A673 (cell line): ENCODE data around the gene WDR82. TPM values are rescaled to one million over a fixed set of nuclear protein-coding genes. Genes with fewer than 3 reads are reported as not detected.

ENCODE experiments used
- BruUV-seq: library from RNA; stranded (reverse); fragments of 400-500 nt; replicated peaks from 2 replicates; lab custom pipeline; 2021; lab: Mats Ljungman, UMichigan
- CTCF ChIA-PET: fragments of 300-600 bp; sonication (Branson Sonifier 250); formaldehyde crosslinking; loops from one replicate; lab custom pipeline; 2022; ENCODE audit warnings: antibody characterized with exemption; lab: Charles Lee
- POLR2A ChIA-PET: fragments of 300-600 bp; sonication (Branson Sonifier 250); formaldehyde crosslinking; loops from one replicate; lab custom pipeline; 2022; ENCODE audit warnings: antibody characterized with exemption; ENCODE audit not compliant: low non-redundant PET; lab: Charles Lee
- DNase-seq: peaks from one replicate; pipeline ENCODE4 v3.0.0-alpha.2; 2015; ENCODE audit warnings: low spot score
- H3K27ac ChIP-seq: fragments of 200-600 bp; sonication (generic); 2 replicates; pipeline ENCODE4 v1.5.1; 2016; ENCODE audit warnings: mixed run types, low read depth, mild to moderate bottlenecking, mixed read lengths, antibody characterized with exemption, low read length; ENCODE audit not compliant: poor library complexity, severe bottlenecking
- H3K27me3 ChIP-seq: fragments of 200-600 bp; sonication (generic); replicated peaks from 2 replicates; pipeline ENCODE4 v1.6.1; 2017; ENCODE audit warnings: mixed run types, low read depth, mild to moderate bottlenecking, mixed read lengths, antibody characterized with exemption, low read length; ENCODE audit not compliant: insufficient read depth, poor library complexity
- H3K36me3 ChIP-seq: fragments of 200-600 bp; sonication (generic); 2 replicates; pipeline ENCODE4 v1.6.1; 2016; ENCODE audit warnings: mixed run types, mild to moderate bottlenecking, mixed read lengths, antibody characterized with exemption, low read length; ENCODE audit not compliant: insufficient read depth, poor library complexity, severe bottlenecking
- H3K4me1 ChIP-seq: fragments of 200-600 bp; sonication (generic); 2 replicates; pipeline ENCODE4 v1.6.1; 2017; ENCODE audit warnings: mixed run types, mild to moderate bottlenecking, mixed read lengths, antibody characterized with exemption, low read length; ENCODE audit not compliant: insufficient read depth, poor library complexity, severe bottlenecking
- H3K4me3 ChIP-seq: fragments of 200-600 bp; sonication (generic); 2 replicates; pipeline ENCODE4 v1.5.1; 2016; ENCODE audit warnings: low read depth, mixed run types, mild to moderate bottlenecking, mixed read lengths, low read length; ENCODE audit not compliant: poor library complexity, severe bottlenecking
- H3K9me3 ChIP-seq: fragments of 200-600 bp; sonication (generic); 2 replicates; pipeline ENCODE4 v1.6.1; 2016; ENCODE audit warnings: mixed run types, low read depth, mild to moderate bottlenecking, mixed read lengths, antibody characterized with exemption, low read length; ENCODE audit not compliant: poor library complexity, severe bottlenecking
- EZH2 ChIP-seq: fragments of 200-600 bp; sonication (generic); IDR thresholded peaks from 2 replicates; pipeline ENCODE4 v1.6.1; 2017; ENCODE audit warnings: borderline replicate concordance, low read depth, mild to moderate bottlenecking, mixed read lengths, antibody characterized with exemption, low read length; ENCODE audit not compliant: poor library complexity, severe bottlenecking
- intact Hi-C: fragments of 100-400 bp; cut with micrococcal nuclease; formaldehyde crosslinking; loops from one replicate; pipeline ENCODE4 v1.10.0; 2022; ENCODE audit not compliant: unreplicated experiment
- total RNA-seq: library from RNA; stranded (reverse); gene quantifications from 2 replicates; pipeline ENCODE4 v1.2.3, GENCODE V29; 2021
- TF ChIP-seq, protein P1 (sequence below): fragments of 300-800, 200-600 bp; sonication (generic); conservative IDR thresholded peaks from 2 replicates; pipeline ENCODE4 v1.5.1; 2017; ENCODE audit warnings: low read depth, mild to moderate bottlenecking, antibody characterized with exemption, low read length, moderate library complexity, mixed read lengths

Gene WDR82
- total RNA-seq, 1 experiment from 2014 or later: 54.3 TPM

DNA sequence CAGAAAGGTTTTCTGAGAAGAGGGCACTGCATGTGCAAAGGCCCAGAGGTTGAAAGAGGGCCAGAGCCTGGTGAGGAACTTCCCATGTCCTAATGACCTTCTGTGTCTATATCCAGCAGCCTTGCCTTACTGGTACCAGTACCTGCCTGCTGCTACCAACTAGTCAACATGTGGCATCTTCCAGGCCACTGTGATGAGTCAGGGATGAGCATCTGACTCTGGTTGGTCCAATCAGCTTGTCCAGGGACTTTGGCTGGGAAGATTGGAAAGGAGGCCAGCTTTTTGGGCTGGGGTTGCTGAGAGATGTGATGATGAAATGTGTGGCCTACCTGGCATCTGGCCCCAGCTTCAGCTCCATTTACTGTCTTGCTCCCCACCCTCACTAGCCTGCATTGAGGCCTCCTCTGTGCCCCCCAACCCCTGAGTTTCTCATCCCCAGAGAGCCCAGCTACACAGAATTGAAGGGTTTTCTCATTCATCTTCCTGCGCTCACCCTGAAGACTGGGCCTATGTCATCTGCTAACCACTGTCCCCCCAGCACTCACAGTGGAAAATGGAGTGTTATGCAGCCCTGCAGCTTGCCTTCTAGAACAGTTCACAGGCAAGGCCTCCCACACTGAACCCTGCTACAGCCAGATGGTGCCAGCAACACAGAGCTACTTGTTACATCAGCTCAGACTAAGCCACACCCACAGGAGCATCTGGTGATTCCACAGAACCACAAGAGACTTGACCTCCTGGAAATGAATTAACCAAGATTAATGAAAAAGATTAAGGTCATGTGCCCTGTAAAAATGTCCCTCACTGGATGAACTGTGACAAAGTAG, 38.2 kb downstream of the WDR82 start:
- no peaks in the 10 kb centered on the region for H3K9me3 ChIP-seq
- no peaks in the 10 kb centered on the region for H3K27me3 ChIP-seq
- no peak for TF ChIP-seq EZH2
- TF ChIP-seq, protein P1, sequence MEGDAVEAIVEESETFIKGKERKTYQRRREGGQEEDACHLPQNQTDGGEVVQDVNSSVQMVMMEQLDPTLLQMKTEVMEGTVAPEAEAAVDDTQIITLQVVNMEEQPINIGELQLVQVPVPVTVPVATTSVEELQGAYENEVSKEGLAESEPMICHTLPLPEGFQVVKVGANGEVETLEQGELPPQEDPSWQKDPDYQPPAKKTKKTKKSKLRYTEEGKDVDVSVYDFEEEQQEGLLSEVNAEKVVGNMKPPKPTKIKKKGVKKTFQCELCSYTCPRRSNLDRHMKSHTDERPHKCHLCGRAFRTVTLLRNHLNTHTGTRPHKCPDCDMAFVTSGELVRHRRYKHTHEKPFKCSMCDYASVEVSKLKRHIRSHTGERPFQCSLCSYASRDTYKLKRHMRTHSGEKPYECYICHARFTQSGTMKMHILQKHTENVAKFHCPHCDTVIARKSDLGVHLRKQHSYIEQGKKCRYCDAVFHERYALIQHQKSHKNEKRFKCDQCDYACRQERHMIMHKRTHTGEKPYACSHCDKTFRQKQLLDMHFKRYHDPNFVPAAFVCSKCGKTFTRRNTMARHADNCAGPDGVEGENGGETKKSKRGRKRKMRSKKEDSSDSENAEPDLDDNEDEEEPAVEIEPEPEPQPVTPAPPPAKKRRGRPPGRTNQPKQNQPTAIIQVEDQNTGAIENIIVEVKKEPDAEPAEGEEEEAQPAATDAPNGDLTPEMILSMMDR: no peak
- DNase-seq: peak; percentile 47
- no TSS peak for BruUV-seq
- peaks cover 12% of the 10 kb centered on the region for H3K4me1 ChIP-seq
- CTCF ChIA-PET: interaction anchor here (0.5 kb wide), 1 partner anchor 121 kb away, joined by 4 read pairs; no protein-coding TSS in a partner anchor
- intact Hi-C loops: loop anchor here (5.0 kb wide), 1 partner anchor 37 kb away; the partner anchor contains the start of gene WDR82
- POLR2A ChIA-PET: no interaction called here
- H3K36me3 ChIP-seq: no peaks in the 10 kb centered on the region
- H3K27ac ChIP-seq: peak overlapping the region; percentile 75
- H3K4me3 ChIP-seq: peak overlapping the region; percentile 75

DNA sequence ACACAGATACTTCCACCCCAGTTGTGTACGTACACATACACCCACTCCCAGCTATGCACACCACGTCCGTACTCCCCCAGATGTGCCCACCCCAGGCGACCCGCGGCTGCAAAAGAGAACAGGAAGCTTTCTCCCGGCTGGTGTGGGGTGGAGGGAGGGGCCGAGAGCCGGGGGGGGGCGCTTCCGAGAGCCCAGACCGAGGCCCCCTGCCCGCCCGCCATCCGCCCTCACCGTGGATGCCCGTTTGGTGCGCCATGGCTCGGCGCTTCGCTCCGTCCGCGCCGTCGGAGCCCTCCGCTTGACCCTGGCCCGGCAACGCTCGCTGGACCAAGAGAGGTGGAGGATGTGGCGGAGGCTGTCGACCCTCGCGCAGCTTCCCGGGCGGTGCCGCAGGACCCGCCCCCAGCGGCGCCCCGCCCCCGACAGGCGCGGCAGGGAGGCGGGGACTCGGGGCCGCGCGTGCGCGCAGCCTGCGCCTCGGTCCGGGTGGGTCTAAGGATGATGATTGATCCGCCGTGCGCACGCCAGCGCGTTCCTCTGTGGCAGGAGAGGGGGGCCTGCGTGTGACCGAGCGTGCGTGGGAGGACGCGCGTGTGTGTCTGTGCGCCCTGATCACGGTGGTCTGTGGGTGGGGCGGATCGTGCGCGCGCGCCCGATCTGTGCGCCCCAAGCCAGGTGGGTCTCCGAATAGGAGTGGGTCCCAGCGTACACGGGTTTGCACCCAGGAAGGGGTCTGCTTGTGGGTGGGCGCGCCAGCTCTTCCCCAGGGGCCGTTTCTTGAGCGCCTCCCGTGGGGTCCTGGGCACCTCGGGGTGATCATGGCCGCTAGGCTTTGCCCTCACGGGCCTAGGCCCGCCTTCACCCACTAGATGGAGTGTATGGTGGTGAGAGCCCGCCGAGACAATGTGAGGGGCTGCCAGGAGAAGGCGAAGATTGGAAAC, 39.4 kb downstream of the WDR82 start, which contains the start of gene TWF2:
Gene TWF2 (minus strand): TSS at position 398 of the 941 bp plus-strand sequence. CDS start 142 bp downstream, at position 256.
- H3K4me1 ChIP-seq: peaks cover 12% of the 10 kb centered on the region
- H3K4me3 ChIP-seq: peak within 1 kb of the TSS; percentile 75
- BruUV-seq: TSS peak; percentile 91
- CTCF ChIA-PET: interaction anchor here (0.6 to 1.0 kb wide), 3 partner anchors 19 to 161 kb away, joined by 4 to 9 read pairs (median 5); no protein-coding TSS in a partner anchor
- H3K27ac ChIP-seq: peak within 1 kb of the TSS; percentile 75
- POLR2A ChIA-PET: interaction anchor here (0.6 kb wide), 1 partner anchor 10 kb away, joined by 3 read pairs; no protein-coding TSS in a partner anchor
- H3K36me3 ChIP-seq: no peaks in the 10 kb centered on the region
- DNase-seq: peak; percentile 71
- intact Hi-C loops: no loop called here
- no peaks in the 10 kb centered on the region for H3K9me3 ChIP-seq
- TF ChIP-seq, protein P1: no peak
- no peak for TF ChIP-seq EZH2
- no peaks in the 10 kb centered on the region for H3K27me3 ChIP-seq

DNA sequence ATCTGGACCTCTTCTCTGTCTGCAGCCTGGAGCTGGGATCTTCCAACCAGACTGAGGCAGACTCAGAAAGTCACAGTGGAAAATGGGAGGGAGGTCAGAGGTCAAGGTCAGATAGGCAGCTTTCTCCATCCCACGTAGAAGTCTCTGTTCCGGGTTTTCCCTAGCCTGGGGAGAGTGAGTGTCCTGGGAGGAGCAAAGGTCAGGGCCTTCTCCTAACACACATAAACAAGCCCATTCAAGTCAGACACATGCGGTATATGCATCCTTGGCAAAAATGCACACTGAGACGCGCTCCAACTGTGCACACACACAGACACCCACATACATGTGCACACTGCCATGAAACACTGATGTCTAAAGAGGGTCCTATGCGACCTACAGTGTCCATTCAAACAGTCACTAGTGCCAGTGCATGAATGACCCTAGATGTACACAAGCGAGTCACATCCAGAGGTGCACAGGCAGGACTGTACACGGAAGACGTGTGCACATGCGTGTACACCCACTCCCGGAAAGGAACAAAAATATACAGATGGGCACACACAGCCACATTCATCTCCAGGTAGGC, 40.2 kb downstream of the WDR82 start:
- ChIA-PET CTCF (interaction anchor here (0.6 to 1.0 kb wide), 3 partner anchors 18 to 162 kb away, joined by 4 to 9 read pairs (median 5); no protein-coding TSS in a partner anchor), POLR2A (interaction anchor here (0.6 kb wide), 1 partner anchor 10 kb away, joined by 3 read pairs; no protein-coding TSS in a partner anchor)
- DNase-seq: no peak
- Histone ChIP-seq H3K4me3 (peak overlapping the region; percentile 75), H3K4me1 (peaks cover 12% of the 10 kb centered on the region), H3K9me3 (no peaks in the 10 kb centered on the region), H3K36me3 (no peaks in the 10 kb centered on the region), H3K27me3 (no peaks in the 10 kb centered on the region), H3K27ac (peak overlapping the region; percentile 75)
- TSS peak; percentile 77 for BruUV-seq
- no peak for TF ChIP-seq EZH2
- TF ChIP-seq, protein P1: no peak
- intact Hi-C loops: no loop called here
